GM18867 (cell line): ENCODE measurements around the gene BGN.

ENCODE experiments used
- ATAC-seq: cut with Tn5 transposase; IDR thresholded peaks from one replicate; pipeline ENCODE4 v1.9.1; 2021; ENCODE audit warnings: mild to moderate bottlenecking, moderate library complexity; ENCODE audit not compliant: unreplicated experiment

The BGN gene

DNA sequence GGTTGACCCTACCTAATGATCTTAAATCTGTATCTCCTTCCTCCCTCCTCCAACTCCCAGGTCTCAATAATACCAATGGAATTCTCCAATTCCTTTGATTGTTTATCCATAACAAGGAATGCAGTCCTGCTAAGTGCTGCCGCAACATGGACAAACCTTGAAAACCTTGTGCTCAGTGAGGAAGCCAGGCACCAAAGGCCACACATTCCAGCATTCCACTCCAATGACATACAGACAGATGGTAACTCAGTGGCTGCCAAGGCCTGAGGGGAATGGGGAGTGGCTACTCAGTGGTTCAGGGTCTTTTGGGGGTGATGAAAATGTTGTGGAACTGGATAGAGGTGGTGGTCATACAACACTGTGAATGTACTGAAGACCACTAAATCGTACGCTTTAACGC, 34.8 kb upstream of the BGN start:
- no peak for ATAC-seq

DNA sequence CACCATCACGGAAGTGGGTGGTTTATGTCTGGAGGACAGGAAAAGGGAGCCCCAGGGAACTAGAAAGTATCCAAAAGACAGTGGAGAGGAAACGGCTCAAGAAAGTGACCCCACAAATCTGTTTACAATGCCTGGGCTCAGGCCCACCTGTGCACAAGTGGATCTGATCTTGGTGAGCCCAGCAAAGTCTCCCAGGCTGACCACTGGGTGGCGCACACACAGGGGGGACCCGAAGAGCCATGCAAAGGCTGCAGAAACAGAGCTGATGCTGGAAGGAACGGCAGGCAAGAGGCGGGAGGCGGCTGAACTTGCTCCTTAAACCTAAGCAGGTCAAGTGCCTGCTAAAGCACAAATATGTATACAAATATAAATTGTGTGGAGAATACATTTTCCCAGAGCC, 34.0 kb upstream of the BGN start:
- ATAC-seq, result peak; percentile 58

DNA sequence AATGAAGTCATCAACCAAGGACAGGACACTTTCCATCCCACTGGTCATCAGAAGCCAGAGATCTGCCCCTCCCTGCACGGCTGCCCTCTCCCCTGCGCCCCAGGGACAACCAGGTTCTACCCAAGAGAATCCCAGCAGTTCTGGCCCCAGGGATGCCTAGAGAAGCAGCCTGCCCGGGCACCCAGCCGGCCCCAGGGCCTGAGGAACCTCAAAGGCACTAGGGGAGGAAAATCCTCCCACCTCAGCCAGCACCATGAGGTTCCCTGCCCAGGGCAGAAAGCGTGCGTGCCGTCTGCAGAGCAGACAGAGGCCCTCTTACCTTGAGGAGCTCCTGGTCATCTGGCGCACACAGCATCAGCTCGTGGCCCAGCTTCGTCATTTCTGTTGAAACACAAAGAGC, 32.5 kb upstream of the BGN start:
- ATAC-seq, result no peak

DNA sequence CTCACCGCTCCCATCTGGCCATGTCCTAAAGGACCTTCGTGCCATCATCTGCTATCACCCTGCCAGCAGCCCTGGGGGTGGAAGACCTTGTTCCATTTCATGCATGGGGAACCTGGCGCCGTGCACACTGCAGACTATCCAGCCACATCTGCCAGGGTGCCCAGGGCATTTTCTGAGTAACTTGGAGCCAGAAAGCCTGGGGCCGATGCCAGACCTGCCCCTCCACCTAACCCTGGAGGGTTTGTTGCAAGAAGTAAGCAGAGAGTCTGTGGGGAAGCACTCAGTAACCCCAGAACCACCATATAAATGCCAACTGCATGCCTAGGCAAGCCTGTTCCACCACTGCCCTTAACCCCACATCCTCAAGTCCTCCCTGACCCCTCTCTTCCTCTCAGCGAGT, 31.7 kb upstream of the BGN start:
- no peak for ATAC-seq

DNA sequence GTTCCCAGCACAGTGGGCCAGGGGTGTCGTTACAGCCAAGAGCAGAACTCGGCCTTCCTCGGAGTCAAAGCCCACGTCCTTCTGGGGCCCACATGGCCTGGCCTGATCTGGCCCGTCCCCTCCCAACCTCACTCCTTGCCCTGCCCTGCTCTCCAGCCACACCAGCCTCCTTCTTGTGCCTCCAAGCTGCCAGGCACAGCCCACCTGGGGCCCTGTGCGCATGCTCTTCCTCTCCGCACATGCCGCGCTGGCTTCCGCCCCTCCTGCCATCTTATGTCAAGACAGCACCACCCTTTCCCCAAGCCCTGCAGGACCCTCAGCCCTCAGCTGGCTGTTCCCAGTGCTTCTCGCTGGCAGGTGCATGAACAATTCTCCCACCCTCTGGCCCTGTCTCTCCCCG, 31.2 kb upstream of the BGN start:
- no peak for ATAC-seq

DNA sequence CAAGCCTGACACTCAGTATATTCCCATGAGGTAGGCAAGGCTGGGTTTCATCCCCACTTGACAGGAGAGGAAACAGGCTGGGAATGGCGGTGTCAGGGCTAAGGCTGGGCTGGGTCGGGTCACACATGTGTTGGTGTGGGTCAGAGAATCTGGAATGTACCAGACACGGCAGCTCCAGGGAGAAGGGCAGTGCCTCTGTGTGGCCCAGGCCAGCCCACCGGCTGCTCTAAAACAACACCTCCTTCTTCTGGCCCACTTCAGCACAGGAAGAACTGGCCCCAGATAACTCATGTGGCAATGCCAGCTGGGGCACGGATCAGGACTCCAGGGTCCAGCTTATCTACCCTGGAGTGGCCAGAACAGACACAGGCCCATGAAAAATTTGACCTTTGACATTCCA, 30.7 kb upstream of the BGN start:
- no peak for ATAC-seq

DNA sequence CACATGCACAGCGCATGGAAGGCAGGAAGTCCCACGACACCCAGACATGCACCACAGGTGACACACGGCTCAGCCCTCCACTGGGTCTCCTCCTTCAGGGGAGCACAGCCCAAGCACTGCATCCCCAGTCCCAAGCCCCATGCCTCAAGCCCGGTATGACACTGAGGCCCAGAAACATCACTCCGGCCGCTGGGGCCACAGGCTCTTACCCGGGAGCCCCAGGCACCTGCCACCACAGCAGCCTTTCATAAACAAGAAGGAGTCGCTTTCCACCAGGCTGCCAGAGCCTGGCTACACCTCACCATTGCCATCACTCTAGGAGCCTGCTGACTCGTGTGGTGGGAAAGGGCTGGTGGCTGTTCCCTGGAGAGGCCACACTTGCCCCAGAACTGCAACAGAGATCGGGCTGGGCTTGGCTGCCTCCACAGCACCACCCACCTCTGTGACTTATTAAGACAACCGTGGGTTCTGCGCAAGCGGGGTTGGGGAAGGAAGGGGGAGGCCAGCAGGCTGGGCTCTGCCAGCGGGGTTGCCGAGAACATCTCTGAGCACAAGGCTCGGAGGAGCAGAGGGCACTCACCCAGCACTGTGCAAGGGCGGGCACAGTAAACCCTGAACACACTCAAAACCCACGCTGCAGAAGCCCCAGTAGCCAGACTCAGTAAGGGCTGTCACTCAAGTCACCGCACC, 28.9 kb upstream of the BGN start:
- ATAC-seq, result no peak

DNA sequence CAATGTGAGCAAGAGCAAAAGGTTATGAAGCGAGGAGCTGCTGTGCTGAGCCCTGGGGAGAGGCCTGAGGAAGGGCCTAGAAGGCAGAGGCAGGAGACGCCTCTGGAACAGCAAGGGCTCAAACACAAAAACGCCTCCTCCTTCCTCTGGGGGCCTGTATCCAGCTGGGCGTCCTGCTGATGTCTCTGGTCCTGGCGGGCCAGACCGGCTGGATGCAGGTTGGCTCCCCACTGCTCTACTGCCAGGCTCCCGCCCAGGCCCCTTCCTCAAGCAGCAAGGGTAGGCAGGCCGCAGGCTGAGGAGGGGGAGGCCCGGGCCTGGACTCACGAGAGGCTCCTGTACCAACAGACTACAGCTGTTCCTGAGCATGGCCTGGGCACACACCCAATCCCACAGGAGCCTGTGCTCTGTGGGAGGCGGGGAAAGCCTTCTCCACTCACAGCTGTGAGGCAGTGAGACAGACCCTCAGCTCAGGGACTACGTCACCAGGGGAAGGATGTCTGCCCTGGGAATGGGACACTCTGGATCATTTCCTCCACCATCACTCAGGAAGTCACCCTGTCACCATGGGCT, 26.7 kb upstream of the BGN start:
- no peak for ATAC-seq

DNA sequence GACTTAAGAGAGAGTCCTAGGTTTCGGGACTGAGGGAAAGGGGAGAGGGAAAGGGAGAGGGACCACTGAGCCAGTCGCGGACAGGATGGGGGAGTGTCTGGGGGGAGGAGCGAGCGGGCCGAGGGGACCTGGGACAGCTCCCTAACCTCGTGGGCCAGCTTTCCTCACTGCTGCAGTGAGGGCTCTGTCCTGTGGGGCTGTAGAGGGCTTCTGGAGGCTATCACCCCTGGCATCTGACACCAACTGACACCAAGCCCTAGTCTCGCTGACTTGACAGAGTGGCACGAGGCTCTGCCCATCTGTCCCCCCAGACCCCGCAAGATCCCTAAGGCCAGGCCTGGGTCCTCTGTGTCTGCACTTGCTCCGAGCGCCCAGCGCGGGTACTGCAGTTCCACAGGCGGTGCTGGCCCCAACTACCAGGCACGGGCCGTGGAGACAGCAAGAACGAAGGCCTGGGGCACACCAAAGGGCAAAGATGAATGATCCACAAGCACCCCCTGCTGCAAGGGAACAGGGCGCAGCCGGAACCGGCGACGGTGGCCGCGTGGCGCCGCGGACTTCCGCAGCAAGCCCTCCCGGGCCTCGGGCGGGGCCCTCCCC, 24.9 kb upstream of the BGN start:
- peak; percentile 40 for ATAC-seq

DNA sequence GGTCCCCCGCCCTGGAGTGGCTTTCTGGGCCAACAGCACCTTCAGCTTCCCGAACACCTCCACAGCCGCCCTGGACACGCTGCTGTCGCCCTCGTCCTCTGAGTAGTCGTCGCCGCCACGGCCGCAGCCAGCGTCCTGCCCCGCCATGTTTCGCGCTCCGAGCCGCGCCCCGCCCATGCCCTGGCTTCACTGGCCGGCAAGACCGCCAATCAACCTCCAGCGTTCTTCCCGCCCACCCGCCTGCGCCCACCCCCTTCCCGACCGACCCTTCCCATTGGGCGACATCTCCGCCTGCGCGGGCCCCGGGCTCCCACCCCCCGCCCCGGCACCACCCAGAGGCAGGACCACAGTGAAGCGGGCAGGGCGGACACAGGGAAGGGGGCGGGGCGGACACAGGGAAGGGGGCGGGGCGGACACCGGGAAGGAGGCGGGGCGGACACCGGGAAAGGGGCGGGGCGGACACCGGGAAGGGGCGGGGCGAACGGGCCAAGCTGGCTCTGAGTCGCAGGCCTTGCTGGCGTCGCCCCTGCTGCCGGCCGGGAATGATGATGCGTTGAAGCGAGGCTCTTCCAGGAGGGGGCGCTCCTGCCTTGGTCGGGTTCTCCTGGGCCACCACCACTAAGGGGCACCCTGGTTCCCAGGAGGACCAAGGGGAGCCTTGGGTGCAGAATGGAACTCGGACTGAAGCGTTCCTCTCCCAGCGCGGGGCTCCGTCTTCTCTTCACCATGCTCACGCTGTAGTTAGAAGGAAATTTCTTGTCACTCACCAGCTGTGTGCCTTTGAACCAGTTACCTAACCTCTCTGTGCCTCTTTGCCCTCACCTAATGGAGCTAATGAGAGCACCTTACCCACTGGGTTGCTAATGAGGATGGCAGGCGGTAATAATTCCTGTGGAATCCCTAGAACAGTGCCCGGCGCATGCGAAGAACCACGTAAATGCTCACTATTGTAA, 24.1 kb upstream of the BGN start, which contains the start of gene HAUS7:
HAUS7 (minus strand) TSS at position 166 of the 953 bp plus-strand sequence; CDS start at position 147, 19 bp downstream.
- peak; percentile 76 for ATAC-seq

DNA sequence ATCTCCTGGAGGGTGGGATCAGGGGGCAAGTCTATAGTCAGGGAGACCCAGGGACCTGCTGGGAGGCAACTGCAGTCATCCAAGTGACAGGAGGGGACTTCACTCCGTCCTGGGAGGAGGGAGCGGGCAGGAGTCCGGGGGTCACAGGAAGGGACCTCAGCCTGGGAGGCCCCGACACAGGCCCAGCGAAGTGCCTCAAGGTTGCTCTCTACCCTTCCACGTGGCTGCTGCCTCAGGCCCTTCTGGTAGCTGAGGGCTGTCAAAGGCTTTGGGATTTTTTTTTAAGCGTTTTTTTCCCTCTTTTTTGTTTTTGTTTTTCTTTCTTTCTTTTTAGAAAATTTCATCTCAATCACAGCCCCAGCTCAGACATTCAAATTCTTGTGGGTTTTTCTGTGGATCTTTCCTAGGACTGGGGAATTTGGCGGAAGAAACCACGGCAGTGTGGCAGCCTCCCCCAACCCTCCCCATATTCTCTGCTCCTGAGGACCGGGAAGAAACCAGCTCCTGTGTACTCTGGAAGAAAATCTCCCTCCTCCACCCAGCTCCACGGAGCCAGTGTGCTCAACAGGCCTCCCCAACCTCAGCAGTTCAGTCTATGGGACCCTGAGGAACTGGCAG, 23.0 kb upstream of the BGN start:
- no peak for ATAC-seq

DNA sequence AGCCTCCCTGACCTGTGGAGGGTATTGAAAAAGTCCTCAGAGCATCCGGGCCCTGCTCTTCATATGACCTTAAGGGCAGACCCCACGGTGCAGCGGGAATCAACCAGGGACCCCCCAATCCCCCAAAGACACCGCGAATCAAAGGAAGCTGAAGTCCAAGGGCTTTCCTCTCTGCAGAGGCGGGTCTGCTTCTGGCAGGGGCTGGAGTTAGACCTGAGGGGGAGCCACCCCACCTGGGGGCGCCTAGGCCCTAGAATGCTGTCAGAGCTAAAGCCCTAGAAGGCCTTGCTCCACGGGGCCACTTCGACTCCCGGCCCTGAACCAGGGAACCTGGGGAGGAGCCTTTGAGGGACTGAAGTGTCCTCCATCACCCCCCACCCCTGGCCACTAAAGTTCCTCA, 21.7 kb upstream of the BGN start:
- ATAC-seq, result no peak

DNA sequence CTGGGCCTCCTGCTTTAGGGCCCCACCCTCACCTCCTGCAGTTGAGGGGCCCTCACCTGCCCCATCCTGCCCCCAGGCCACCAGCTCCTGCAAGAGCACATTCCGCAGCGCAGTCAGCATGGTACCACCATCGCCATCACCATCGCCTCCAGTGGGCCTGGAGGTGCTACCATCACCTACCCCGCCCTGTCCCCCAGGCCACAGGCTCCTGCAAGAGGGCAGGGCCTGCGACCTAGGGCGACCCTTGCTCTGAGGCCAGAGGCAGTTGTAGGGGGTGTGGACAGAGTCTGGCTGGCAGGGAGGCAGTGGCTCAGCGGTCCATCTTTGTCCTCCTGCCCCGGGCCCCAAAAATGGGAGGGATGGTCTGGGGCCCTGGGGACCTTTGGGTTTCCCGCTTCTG, 20.5 kb upstream of the BGN start:
- ATAC-seq, result no peak

DNA sequence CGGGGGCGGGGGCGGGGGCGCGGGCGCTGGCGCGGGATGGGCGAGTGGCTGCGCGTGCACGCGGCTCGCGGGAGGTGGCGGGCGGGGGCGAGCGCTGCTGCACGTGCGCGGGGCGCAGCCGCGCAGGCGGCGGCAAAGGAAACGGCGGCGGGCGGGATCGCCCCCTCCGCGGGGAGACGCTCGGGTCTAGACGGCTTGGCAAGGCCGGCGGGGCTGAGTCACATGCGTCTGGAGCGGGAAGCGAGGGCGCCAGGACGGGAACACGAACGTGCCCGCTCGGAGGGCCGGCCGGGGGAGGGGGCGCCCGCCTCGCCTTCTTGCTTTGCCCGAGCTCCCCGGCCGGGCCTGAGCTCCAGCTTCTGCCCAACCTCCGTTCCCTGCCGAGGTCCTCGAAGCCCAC, 20.1 kb upstream of the BGN start:
- no peak for ATAC-seq

DNA sequence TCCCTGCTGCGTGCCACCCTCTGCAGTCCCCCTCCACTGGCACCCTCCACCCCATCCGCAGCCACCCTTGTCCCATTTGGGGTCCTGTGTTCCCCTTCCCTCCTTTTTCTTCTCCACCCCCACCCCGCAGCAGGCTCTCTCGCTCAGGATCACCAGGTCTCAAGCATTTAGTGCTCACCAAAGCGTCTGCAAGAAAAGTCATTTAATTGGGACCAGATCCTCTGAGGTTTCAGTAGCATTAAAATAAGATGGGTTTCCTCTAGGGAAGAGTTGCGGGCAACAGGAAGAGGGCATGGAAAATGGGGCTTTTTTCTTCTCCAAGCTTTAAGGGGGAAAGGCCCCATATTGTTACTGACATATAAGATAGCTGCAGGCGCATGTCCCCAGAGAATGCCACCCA, 19.5 kb upstream of the BGN start:
- ATAC-seq, result no peak

DNA sequence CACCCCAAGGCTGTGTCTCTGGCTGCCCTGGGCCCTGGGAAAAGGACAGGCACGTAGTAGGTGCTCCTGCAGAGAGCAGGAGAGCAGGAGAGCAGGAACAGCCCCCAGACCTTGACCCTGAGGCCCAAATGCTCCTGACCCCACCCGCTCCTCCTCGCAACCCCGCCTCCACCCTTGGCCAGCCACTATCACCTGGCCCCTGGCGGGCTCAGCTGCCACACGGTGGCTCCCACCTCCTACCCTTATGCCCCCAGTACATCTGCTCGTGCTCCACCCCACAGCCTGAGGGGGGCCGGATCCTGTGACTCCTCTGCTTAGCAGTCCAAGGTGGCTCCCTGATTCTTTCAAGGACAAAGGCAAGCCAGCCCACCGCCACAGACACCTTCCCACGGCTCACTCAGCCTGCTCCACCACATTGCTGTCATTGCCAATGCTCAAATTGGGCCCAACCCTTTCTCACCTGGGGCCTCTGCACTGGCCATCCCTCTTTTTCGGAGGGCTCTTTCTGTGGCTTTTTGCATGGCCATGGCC, 19.0 kb upstream of the BGN start:
- no peak for ATAC-seq

DNA sequence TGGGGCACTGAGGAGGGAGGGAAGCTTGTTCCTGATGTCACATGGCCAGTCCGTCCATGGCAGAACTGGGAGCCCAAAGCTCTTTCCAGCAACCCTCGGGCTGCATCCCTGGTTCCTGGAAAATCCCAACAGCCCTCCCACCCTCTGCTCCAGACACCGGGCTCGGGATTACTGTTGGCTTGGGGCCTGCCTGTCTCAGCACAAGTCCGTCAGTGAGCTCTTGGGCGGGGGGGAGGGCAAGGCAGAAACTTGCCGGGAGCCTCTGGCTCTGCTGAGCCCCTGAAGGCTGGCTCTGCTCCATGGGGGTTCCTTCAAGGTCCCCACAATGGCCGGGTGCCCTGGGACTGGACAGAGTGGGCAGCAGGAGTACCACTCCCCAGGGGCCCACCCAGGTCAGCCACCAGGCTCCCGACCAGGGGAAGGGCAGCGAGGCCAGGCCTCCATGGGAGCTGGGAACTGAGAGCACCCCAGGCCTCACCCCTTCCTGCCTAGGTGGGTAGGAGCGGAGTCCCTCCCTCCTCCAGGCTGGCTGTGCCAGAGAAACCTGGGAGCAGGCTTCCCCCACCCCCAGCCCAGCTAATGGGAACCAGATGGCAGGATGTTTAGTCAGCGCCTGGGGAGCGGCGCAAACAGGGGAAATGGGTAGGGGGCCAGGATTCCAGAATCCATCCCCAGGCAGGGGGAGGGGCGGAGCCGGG, 18.0 kb upstream of the BGN start:
- no peak for ATAC-seq

DNA sequence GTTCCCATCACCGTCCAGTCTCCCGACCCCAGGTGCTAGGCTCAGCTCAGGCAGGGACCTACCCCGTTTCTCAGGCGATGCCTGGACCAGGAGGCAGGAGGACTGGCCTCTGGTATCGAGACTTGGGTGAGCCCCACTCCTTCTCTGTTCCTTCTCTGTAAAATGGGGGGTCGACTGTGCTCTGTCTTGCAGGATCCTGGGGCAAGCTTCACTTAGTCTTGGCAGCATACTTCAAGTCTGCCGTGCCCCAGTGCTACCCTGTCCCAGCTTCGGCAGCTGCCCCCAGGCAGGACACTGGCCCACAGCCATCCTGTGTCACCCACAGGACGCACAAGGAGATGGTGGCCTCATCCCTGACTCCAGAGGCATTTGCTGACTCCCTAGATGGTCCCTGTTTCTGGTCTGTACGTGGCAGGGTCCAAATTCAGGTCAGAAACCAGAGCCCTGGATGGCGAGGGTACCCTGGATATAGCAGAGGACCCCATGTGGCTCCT, 17.4 kb upstream of the BGN start:
- ATAC-seq, result no peak

DNA sequence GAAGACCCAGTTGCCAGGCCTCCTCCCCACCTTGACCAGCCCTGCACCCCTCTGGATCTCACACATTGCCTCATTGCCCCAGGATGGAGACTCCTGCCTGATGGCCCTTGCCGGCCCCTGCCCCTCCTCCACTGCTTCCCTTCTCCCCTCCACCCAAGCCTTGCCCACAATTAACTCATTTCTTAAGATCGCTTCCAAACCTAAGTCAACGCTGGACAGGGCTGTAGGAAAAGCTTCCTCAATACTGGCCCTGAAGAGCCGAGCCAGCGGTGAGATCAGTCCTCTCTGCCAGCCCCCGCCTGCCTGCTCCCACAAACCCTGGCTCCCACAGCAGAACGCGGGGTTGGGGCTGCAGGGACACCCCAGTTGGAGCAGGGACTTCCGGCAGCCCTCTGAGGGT, 16.9 kb upstream of the BGN start:
- no peak for ATAC-seq

DNA sequence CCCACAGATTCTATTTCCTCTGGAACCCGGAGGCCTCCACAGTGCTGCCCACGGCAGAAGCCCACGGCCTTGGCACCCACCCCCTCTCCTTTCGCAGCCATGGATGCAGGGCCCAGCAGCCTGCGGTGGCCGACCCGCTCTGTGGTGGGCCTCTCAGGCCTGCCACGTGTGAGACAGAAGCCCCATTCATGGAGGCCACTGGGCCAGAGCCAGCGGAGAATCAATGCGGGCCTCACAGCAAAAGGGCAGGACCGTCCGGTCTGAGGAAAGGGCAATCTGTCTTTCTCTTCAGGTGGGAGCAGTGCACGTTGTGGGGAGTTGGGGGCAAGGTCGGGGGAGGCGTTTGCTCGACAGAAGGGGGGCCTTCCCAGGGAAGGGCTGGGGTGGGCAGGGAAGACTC, 16.0 kb upstream of the BGN start:
- ATAC-seq, result no peak
